OCI-LY7 (cell line): ENCODE measurements around the gene KNDC1. TPM values are rescaled to one million over a fixed set of nuclear protein-coding genes. Genes with fewer than 3 reads are reported as not detected.

Experiments
- BruUV-seq: library from RNA; stranded (reverse); fragments of 400-500 nt; replicated peaks from 2 replicates; lab custom pipeline; 2021; lab: Mats Ljungman, UMichigan
- CTCF ChIA-PET: fragments of 300-600 bp; sonication (Branson Sonifier 250); formaldehyde crosslinking; loops from one replicate; lab custom pipeline; 2022; ENCODE audit warnings: antibody characterized with exemption; ENCODE audit not compliant: unreplicated experiment; lab: Charles Lee
- POLR2A ChIA-PET: fragments of 300-600 bp; sonication (Branson Sonifier 250); formaldehyde crosslinking; loops from one replicate; lab custom pipeline; 2022; ENCODE audit warnings: antibody characterized with exemption; lab: Charles Lee
- DNase-seq: peaks from one replicate; pipeline ENCODE4 v3.0.0-alpha.2; 2015; ENCODE audit warnings: low spot score
- H2AFZ ChIP-seq: fragments of 200-600 bp; sonication (generic), shearing (Covaris generic); 2 replicates; pipeline ENCODE4 v1.6.1; 2014; ENCODE audit warnings: mild to moderate bottlenecking, antibody characterized with exemption, low read length, moderate library complexity
- H3K27ac ChIP-seq: fragments of 200-600 bp; sonication (generic); 2 replicates; pipeline ENCODE4 v1.5.1; 2014; ENCODE audit warnings: mixed run types, low read depth, mild to moderate bottlenecking, moderate library complexity, low read length, inconsistent platforms; ENCODE audit not compliant: poor library complexity, severe bottlenecking
- H3K36me3 ChIP-seq: fragments of 200-600 bp; sonication (generic); 2 replicates; pipeline ENCODE4 v1.6.1; 2014; ENCODE audit warnings: mild to moderate bottlenecking, antibody characterized with exemption, low read length, moderate library complexity, mixed read lengths; ENCODE audit not compliant: insufficient read depth
- H3K4me1 ChIP-seq: fragments of 200-600 bp; sonication (generic); 2 replicates; pipeline ENCODE4 v1.5.1; 2014; ENCODE audit warnings: mild to moderate bottlenecking, low read length; ENCODE audit not compliant: insufficient read depth, poor library complexity, severe bottlenecking
- H3K4me2 ChIP-seq: fragments of 200-600 bp; sonication (generic); 2 replicates; pipeline ENCODE4 v1.6.1; 2014; ENCODE audit warnings: mild to moderate bottlenecking, low read length
- H3K4me3 ChIP-seq: fragments of 200-600 bp; sonication (generic); 2 replicates; pipeline ENCODE4 v1.5.1; 2014; ENCODE audit warnings: mild to moderate bottlenecking, low read depth, low read length; ENCODE audit not compliant: poor library complexity, severe bottlenecking
- H3K79me2 ChIP-seq: fragments of 200-600 bp; sonication (generic); 2 replicates; pipeline ENCODE4 v1.6.1; 2016; ENCODE audit warnings: low read depth, mild to moderate bottlenecking, low read length, moderate library complexity, mixed read lengths; ENCODE audit not compliant: insufficient read depth
- H3K9me2 ChIP-seq: fragments of 200-600 bp; sonication (generic); 2 replicates; pipeline ENCODE4 v1.6.1; 2016; ENCODE audit warnings: mild to moderate bottlenecking, low read length, mixed read lengths; ENCODE audit not compliant: insufficient read depth
- H3K9me3 ChIP-seq: fragments of 200-600 bp; sonication (generic); 2 replicates; pipeline ENCODE4 v1.6.1; 2014; ENCODE audit warnings: mild to moderate bottlenecking, mixed run types, low read length, mixed read lengths
- H4K20me1 ChIP-seq: fragments of 200-600 bp; sonication (generic); 2 replicates; pipeline ENCODE4 v1.6.1; 2014; ENCODE audit warnings: mild to moderate bottlenecking, antibody characterized with exemption, low read length, moderate library complexity, mixed read lengths; ENCODE audit not compliant: insufficient read depth
- EZH2phosphoT487 ChIP-seq: fragments of 200-600 bp; sonication (generic); IDR thresholded peaks from 2 replicates; pipeline ENCODE4 v1.6.1; 2018; ENCODE audit warnings: low read depth, borderline replicate concordance, mild to moderate bottlenecking, mixed run types, antibody characterized with exemption, low read length, moderate library complexity, mixed read lengths
- intact Hi-C: fragments of 100-400 bp; cut with micrococcal nuclease; formaldehyde crosslinking; loops from one replicate; pipeline ENCODE4 v1.10.0; 2022; ENCODE audit not compliant: unreplicated experiment
- total RNA-seq, 2 experiments: library from RNA; depleted of rRNA in 1 of 2; stranded (reverse); fragments of >200 nt in 1 of 2; shearing (Covaris generic) in 1 of 2; gene quantifications; 2 replicates each; pipeline ENCODE4 v1.2.3, GENCODE V29; 2014 to 2022
- TF ChIP-seq, protein P1 (sequence below): fragments of 200-600 bp; sonication (generic); conservative IDR thresholded peaks from 2 replicates; pipeline ENCODE4 v1.5.1; 2014; ENCODE audit warnings: mild to moderate bottlenecking, antibody characterized with exemption, low read length, moderate library complexity, mixed read lengths

KNDC1 gene
- total RNA-seq, 2 experiments from 2014 or later, result not detected

DNA sequence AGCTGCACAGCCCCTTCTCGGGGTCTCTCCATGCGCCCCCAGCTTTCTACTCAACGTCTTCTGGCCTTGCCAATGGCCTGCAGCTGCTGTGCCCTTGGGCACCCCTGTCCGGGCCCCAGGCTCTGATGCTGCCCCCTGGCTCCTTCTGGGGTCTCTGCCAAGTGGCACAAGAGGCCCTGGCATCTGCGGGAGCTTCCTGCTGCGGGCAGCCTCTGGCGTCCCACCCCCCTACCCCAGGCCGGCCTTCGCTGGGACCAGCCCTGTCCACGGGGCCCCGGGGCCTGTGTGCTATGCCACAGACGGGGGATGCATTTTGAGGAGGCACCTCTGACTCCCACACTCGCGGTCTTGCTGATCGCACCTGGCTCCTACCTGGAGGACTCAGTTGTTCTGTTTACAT is 80.0 kb downstream of the KNDC1 start:
- Histone ChIP-seq H3K4me2 (no peak overlapping the region), H3K4me1 (no peaks in the 10 kb centered on the region), H4K20me1 (no peaks in the 10 kb centered on the region; the same call in 1 of the 2 replicates), H3K27ac (no peak overlapping the region), H3K4me3 (no peak overlapping the region), H3K36me3 (no peaks in the 10 kb centered on the region), H3K79me2 (no peaks in the 10 kb centered on the region), H2AFZ (no peak overlapping the region), H3K9me2 (no peaks in the 10 kb centered on the region), H3K9me3 (no peaks in the 10 kb centered on the region)
- DNase-seq, result no peak
- POLR2A ChIA-PET, result no interaction called here
- BruUV-seq, result no TSS peak
- TF ChIP-seq EZH2phosphoT487, result no peak
- TF ChIP-seq, protein P1, sequence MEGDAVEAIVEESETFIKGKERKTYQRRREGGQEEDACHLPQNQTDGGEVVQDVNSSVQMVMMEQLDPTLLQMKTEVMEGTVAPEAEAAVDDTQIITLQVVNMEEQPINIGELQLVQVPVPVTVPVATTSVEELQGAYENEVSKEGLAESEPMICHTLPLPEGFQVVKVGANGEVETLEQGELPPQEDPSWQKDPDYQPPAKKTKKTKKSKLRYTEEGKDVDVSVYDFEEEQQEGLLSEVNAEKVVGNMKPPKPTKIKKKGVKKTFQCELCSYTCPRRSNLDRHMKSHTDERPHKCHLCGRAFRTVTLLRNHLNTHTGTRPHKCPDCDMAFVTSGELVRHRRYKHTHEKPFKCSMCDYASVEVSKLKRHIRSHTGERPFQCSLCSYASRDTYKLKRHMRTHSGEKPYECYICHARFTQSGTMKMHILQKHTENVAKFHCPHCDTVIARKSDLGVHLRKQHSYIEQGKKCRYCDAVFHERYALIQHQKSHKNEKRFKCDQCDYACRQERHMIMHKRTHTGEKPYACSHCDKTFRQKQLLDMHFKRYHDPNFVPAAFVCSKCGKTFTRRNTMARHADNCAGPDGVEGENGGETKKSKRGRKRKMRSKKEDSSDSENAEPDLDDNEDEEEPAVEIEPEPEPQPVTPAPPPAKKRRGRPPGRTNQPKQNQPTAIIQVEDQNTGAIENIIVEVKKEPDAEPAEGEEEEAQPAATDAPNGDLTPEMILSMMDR, result no peak
- intact Hi-C loops, result loop anchor here (10.0 kb wide), 1 partner anchor 275 kb away; no protein-coding TSS in a partner anchor
- CTCF ChIA-PET, result interaction anchor here (1.1 kb wide), 1 partner anchor 97 kb away, joined by 3 read pairs; no protein-coding TSS in a partner anchor

DNA sequence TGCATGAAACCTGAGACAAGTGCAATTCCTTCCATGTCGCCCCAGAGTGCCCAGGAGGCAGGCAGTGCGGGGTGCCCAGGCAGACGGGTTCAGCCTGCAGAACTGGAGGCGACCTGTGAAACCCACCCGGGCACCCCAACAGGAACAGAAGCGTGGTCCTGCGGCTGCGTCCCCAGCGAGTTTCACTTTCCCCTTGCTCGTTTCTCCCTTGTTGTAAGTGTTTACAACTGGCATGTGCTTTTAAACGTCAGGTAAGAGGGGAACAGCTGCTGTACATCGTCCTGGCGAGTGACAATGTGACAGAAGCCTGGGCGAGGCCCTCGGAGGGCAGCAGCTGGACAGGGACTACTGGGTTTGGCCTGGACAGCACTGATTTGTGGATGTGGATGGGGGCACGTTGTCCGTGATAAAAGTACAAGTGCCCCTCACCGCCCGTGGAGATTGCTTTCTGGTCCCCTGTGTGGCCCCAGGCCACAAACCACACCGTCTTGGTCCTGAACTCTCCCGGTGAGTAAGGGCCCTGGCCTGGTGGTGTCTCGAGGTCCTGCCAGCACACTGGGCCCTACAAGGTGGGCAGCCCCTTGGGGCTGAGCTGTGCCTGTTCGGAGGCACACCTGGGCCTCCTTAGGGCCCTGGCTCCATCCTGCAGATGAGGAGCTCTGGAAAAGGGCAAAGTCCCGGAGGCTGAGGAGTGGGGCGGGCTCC is 81.6 kb downstream of the KNDC1 start:
- Histone ChIP-seq H3K9me2 (no peaks in the 10 kb centered on the region), H3K4me3 (peak overlapping the region; percentile 21), H4K20me1 (no peaks in the 10 kb centered on the region), H3K4me1 (no peaks in the 10 kb centered on the region), H3K79me2 (no peaks in the 10 kb centered on the region), H3K27ac (no peak overlapping the region), H3K36me3 (no peaks in the 10 kb centered on the region), H3K9me3 (no peaks in the 10 kb centered on the region), H3K4me2 (peak overlapping the region; percentile 51), H2AFZ (no peak overlapping the region)
- POLR2A ChIA-PET, result no interaction called here
- DNase-seq, result no peak
- no TSS peak for BruUV-seq
- CTCF ChIA-PET, result no interaction called here
- no peak for TF ChIP-seq EZH2phosphoT487
- TF ChIP-seq, protein P1, result no peak
- intact Hi-C loops, result loop anchor here (10.0 kb wide), 1 partner anchor 273 kb away; no protein-coding TSS in a partner anchor
